Chondrocyte (in vitro differentiated cells): ENCODE measurements around the gene GALNT14. TPM values are rescaled to one million over a fixed set of nuclear protein-coding genes. Genes with fewer than 3 reads are reported as not detected.
"Not testable (repeated sequence)": the region's sequence is repeated elsewhere in the genome, so short reads cannot be mapped to it uniquely, and the experiment has no call there.

ENCODE experiments used
- DNase-seq: peaks from one replicate; pipeline ENCODE4 v3.0.0; 2021; ENCODE audit warnings: mixed read lengths, low spot score
- H3K27ac Mint-ChIP-seq: one replicate; pipeline ENCODE4 v1.8.0; 2021; ENCODE audit warnings: mild to moderate bottlenecking, moderate library complexity, mixed read lengths; ENCODE audit not compliant: unreplicated experiment
- H3K27me3 Mint-ChIP-seq: 2 replicates; pipeline ENCODE4 v1.8.0; 2021; ENCODE audit warnings: low read depth, mixed read lengths
- H3K36me3 Mint-ChIP-seq: 2 replicates; pipeline ENCODE4 v1.8.0; 2021; ENCODE audit warnings: low read depth, mixed read lengths
- H3K4me1 Mint-ChIP-seq: 2 replicates; pipeline ENCODE4 v1.8.0; 2021; ENCODE audit warnings: low read depth, mild to moderate bottlenecking, mixed read lengths
- H3K4me3 Mint-ChIP-seq: one replicate; pipeline ENCODE4 v1.8.0; 2021; ENCODE audit warnings: mild to moderate bottlenecking, moderate library complexity, mixed read lengths; ENCODE audit not compliant: unreplicated experiment
- H3K9me3 Mint-ChIP-seq: 2 replicates; pipeline ENCODE4 v1.8.0; 2021; ENCODE audit warnings: low read depth, mixed read lengths
- long read RNA-seq: library from polyadenylated mRNA; stranded (forward); transcript quantifications from one replicate; pipeline ENCODE4 v2.0.0, GENCODE V29; 2021
- total RNA-seq: library from RNA; stranded (reverse); gene quantifications from 3 replicates; pipeline ENCODE4 v1.2.1, GENCODE V29; 2021
- TF ChIP-seq, protein P1 (sequence below): fragments of 200-600 bp; sonication (generic); IDR thresholded peaks from 2 replicates; pipeline ENCODE4 v1.5.0; 2021; ENCODE audit warnings: antibody characterized with exemption, mild to moderate bottlenecking, moderate library complexity

The GALNT14 gene, protein sequence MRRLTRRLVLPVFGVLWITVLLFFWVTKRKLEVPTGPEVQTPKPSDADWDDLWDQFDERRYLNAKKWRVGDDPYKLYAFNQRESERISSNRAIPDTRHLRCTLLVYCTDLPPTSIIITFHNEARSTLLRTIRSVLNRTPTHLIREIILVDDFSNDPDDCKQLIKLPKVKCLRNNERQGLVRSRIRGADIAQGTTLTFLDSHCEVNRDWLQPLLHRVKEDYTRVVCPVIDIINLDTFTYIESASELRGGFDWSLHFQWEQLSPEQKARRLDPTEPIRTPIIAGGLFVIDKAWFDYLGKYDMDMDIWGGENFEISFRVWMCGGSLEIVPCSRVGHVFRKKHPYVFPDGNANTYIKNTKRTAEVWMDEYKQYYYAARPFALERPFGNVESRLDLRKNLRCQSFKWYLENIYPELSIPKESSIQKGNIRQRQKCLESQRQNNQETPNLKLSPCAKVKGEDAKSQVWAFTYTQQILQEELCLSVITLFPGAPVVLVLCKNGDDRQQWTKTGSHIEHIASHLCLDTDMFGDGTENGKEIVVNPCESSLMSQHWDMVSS
- 0.70 to 17.8 TPM (median 16.2 TPM) in 3 replicates for total RNA-seq
- long read RNA-seq, transcript GALNT14-202 (15 exons, 2,733 nt): major isoform, 37 of 44 reads
- long read RNA-seq, partial matches to known transcripts: 0 of 44 reads
- long read RNA-seq, other reads (novel, unspliced or antisense): 7 of 44 reads

DNA sequence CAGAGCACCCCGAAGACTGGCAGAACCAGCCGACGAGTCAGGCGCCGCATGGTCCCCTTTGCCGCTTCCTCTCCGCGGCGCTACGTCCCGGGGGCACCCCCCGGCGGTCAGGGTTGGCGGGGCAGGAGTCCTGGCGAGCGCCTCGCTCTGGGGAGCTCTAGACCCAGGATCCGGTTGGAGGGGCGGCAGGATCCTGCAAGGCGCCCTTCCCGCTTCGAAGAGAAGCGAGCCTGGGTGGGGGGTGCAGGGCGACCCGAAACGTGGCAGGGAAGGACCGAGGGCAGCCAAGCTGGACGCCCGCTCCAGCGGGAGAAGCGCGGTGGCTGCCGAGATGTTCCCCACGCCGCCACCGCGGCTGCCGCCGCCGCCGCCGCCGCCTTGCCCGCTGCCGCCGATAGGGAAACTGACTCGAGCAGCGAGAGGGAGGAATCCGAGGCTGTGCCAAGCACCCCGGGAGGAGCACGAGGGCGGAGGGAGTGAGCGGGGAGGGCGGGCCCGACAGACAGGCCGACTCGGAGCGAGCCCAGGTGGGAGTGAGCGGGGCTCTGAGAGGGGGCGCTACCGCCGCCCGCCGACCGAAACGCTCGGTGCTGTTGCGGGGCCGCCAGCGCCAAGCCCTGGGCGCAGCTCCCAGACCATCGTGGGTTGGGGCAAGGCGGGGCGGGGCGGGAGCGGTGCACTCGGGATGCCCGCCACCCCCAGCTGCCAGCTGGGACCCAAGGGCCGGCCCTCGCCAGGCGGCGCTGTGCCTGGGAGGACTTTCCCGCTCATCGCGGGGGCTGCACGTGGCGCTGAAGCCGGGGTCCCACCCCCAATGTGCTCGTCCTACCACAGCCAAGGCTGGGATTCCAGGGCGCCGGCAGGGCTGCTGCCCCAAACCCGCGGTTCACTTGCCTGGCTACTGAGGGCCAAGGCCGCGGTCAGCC is at the start of gene GALNT14:
Gene GALNT14 (minus strand): TSS at position 404 of the 926 bp plus-strand sequence. CDS start 354 bp downstream, at position 50.
- peaks cover 5% of the 10 kb centered on the region for H3K4me1 Mint-ChIP-seq
- H3K4me3 Mint-ChIP-seq: peak within 1 kb of the TSS; percentile 69
- H3K27ac Mint-ChIP-seq: no peak within 1 kb of the TSS
- H3K27me3 Mint-ChIP-seq: peaks cover 66% of the 10 kb centered on the region
- H3K9me3 Mint-ChIP-seq: no peaks in the 10 kb centered on the region
- TF ChIP-seq, protein P1, sequence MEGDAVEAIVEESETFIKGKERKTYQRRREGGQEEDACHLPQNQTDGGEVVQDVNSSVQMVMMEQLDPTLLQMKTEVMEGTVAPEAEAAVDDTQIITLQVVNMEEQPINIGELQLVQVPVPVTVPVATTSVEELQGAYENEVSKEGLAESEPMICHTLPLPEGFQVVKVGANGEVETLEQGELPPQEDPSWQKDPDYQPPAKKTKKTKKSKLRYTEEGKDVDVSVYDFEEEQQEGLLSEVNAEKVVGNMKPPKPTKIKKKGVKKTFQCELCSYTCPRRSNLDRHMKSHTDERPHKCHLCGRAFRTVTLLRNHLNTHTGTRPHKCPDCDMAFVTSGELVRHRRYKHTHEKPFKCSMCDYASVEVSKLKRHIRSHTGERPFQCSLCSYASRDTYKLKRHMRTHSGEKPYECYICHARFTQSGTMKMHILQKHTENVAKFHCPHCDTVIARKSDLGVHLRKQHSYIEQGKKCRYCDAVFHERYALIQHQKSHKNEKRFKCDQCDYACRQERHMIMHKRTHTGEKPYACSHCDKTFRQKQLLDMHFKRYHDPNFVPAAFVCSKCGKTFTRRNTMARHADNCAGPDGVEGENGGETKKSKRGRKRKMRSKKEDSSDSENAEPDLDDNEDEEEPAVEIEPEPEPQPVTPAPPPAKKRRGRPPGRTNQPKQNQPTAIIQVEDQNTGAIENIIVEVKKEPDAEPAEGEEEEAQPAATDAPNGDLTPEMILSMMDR: peak; percentile 76
- no peaks in the 10 kb centered on the region for H3K36me3 Mint-ChIP-seq
- no peak for DNase-seq

DNA sequence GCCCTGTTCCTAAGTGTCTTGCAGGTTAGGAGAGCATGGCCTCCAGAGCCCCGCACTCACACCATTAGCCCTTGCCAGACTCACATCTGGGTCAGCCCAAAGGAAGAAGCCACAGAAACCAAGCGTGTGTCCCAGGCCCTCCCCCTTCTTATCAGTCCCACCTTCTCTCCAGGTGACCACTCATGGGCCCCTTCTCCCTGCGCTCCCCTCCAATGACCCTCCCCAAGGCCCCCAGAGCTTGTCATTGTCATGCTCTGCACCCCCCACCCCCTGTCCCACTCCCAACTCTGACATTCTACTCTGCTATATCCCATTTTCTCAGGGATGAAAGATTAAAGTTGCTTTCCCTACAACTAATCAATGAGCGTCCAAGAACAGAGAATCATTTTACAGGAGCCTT is 48.9 kb upstream of the GALNT14 start:
- Mint-ChIP-seq H3K27me3 (peaks cover 46% of the 10 kb centered on the region), H3K27ac (no peak overlapping the region), H3K9me3 (peaks cover 4% of the 10 kb centered on the region), H3K4me3 (no peak overlapping the region), H3K4me1 (no peaks in the 10 kb centered on the region), H3K36me3 (no peaks in the 10 kb centered on the region)
- DNase-seq: no peak
- TF ChIP-seq, protein P1: no peak

DNA sequence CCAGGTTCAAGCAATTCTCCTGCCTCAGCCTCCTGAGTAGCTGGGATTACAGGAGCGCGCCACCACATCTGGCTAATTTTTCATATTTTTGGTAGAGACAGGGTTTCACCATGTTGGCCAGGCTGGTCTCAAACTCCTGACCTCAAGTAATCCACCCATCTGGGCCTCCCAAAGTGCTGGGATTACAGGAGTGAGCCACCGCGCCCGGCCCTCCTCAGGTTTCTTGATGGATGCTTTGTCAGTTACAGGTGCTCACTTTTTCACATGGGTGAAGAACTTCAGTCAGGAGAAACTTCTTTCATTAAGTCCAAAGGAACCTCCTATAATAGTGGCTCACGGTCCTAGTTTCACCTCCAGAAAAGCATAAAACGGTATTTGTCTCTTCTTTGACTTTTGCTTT is 45.7 kb upstream of the GALNT14 start:
- H3K4me1 Mint-ChIP-seq, DNase-seq, H3K4me3 Mint-ChIP-seq, H3K36me3 Mint-ChIP-seq, H3K9me3 Mint-ChIP-seq, H3K27ac Mint-ChIP-seq: not testable (repeated sequence)
- peaks cover 35% of the 10 kb centered on the region for H3K27me3 Mint-ChIP-seq

DNA sequence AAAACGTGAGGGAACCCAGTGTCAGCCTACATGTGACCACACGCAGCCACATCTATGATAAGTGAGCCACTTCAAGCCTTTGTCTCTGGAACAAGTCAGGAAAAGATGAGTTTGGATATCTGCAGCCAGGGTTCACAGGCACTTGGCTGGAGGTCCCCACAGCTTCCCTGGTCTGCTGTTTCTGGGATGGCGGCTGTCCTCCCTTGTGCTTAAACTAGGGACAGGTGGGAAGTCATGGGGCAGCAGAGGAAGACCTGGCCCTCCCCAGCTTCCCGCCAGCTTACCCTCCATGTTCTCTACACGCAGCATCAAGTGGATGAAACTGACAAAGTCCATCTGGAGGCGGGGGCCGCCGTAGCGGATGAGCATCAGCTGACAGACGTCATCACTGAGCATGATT is 38.5 kb upstream of the GALNT14 start:
- H3K4me3 Mint-ChIP-seq: no peak overlapping the region
- no peaks in the 10 kb centered on the region for H3K4me1 Mint-ChIP-seq
- TF ChIP-seq, protein P1: no peak
- no peak overlapping the region for H3K27ac Mint-ChIP-seq
- peaks cover 28% of the 10 kb centered on the region for H3K27me3 Mint-ChIP-seq
- no peaks in the 10 kb centered on the region for H3K9me3 Mint-ChIP-seq
- H3K36me3 Mint-ChIP-seq: no peaks in the 10 kb centered on the region
- DNase-seq: no peak

DNA sequence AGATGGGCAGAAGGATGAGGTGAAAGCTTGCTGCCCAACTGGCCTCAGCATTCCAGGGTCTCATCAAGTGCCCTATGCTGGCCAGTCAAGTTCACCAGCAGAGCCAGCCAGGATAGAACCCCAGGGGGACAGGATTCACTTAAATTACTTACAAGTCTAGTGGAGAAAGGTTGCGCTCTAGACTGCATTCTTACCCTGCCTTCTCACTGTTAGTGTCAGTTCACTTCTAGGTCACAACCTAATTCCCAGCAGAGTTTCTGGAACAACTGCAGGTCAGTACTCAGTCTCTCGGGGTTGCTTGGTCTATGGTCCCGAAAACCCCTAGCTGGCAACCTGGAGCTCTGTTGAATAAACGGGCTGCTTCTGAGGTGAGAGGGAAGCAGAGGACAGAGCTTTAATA is 32.9 kb upstream of the GALNT14 start:
- Mint-ChIP-seq H3K27me3 (peaks cover 28% of the 10 kb centered on the region), H3K36me3 (no peaks in the 10 kb centered on the region), H3K4me3 (no peak overlapping the region), H3K27ac (no peak overlapping the region), H3K4me1 (no peaks in the 10 kb centered on the region), H3K9me3 (no peaks in the 10 kb centered on the region)
- TF ChIP-seq, protein P1: no peak
- no peak for DNase-seq
